Activated T-cell treated with anti-CD3 and anti-CD28 coated beads for 1 hour (primary cell): Measurements from ENCODE around the gene UNC5A.
"Not testable (repeated sequence)": the region's sequence is repeated elsewhere in the genome, so short reads cannot be mapped to it uniquely, and the experiment has no call there.

ENCODE experiments used
- DNase-seq: peaks from one replicate; pipeline ENCODE4 v3.0.0-alpha.2; 2020; ENCODE audit warnings: low read depth

The UNC5A gene

DNA sequence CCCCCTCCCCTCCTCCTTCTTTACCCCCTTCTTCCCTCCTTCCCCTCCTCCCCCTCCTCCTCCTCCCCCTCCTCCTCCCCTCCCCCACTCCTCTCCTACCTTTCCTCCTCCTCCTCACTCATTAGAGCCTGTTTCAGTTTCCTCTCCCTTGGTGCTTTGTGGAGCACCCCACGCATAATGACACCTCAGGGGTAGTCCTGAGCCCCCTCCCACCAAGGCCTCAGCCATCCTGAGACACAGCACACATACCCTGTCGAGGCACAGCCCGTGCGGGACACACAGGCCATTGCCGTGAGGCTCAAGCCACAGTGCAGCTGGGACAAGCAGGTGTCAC, 53.4 kb downstream of the UNC5A start:
- DNase-seq = no peak

DNA sequence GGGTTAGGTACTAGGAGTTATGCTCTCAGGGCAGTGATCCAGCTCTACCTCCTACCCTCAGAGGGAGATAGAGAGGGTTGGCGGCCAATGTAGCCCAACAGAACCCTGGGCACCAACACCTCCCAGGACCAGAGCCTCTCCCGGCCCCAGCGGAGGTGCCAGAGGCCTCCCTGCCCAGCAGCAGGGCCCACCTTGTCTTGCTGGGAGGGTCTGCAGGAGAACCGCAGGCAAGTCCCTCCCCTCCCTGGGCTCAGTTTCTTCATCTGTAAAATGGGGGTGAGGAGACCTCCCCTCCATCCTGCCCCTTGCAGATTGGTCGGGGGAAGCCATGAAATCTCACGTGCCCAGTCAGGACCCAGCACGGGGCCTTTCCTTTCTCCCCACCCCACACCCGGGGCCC, 54.4 kb downstream of the UNC5A start:
- DNase-seq = no peak

DNA sequence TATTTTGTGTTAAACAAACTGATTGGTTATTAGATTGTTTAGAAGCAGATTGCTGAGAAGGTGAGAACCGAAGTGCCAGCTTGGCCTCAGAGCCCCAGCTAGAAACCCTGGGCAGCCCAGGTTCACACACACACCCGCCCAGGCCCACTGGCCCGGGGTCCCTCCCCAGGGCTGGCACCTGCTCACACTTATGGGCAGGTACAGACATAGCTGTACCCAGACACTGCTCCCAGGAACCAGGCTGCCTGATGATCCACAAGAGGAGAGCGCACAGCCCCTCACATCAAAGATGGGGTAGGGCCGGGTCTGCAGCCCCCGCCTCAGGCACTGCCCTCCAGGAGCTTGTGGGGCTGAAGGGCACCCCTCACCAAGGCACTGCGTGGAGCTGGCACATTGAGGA, 55.6 kb downstream of the UNC5A start:
- no peak for DNase-seq

DNA sequence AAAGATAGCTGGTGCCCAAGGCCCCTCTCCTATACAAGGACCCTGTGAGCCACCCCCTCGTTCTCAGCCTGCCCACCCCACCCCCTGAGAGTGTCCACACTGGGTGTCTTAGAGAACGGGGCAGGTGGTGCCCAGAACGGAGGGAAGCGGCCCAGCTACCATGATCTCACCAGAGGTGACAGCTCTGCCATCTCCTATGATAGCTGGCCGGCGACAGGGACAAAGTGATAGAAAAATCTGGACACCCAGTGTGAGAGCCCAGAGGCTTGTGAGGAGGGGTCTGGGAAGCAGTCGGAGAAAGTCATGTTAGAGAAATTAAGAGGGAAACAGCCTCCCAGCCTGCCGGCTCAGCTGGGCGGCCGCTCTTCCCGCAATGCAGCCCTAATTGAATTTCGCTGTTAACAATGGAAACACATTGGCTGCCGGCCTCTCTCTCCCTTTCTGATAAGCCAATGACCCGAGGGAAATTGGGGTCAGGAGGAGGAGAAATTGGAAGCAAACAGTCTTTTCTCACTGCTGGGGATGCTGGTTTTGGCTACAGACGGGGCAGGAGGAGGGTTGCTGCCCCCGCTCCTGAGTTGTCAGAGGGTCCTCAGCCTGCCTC, 56.5 kb downstream of the UNC5A start:
- DNase-seq = no peak

- no peak for DNase-seq
Measured at GRCh38 chr5:176868126-176868525, 57.8 kb downstream of the UNC5A start.

DNA sequence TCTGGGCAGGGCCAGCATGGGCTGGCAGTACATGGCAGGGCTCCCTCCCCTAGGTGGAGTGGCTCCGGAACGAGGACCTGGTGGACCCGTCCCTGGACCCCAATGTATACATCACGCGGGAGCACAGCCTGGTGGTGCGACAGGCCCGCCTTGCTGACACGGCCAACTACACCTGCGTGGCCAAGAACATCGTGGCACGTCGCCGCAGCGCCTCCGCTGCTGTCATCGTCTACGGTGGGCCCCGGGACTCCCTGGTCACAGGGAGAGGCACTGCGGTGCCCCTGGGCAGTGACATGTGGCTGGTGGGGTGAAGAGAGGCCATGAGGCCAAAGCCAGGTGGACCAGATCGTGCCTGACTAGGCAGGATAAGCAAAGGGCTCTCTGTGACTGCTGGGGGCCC, 58.4 kb downstream of the UNC5A start:
- no peak for DNase-seq

DNA sequence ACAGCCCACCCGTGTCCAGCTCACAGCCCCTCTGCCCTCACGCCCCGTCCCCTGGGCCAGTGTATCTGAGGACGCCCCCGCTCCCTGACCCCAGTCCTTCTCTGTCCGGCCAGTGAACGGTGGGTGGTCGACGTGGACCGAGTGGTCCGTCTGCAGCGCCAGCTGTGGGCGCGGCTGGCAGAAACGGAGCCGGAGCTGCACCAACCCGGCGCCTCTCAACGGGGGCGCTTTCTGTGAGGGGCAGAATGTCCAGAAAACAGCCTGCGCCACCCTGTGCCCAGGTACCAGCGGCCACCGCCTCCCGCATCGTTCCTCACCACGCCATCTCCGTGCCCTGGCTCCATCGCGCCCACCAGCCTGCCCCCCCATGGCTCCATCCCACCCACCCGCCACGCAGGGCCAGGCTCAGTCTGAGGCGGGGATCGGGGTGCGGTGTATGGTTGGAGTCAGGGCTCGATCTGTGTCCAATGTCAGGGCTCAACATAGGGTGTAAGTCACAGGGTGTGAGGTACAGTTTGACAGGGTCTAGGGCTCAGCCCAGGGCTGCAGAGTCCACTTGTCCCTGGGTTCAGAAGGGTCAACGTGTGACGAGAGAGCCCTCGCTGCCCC, 59.2 kb downstream of the UNC5A start:
- no peak for DNase-seq

- DNase-seq = no peak
Measured at GRCh38 chr5:176870110-176870591, 59.8 kb downstream of the UNC5A start.

- DNase-seq = not testable (repeated sequence)
Measured at GRCh38 chr5:176870644-176871043, 60.3 kb downstream of the UNC5A start.

GRCh38 chr5:176872586-176872985, 62.2 kb downstream of the UNC5A start:
- DNase-seq = not testable (repeated sequence)

GRCh38 chr5:176873011-176873410, 62.7 kb downstream of the UNC5A start:
- DNase-seq = not testable (repeated sequence)

DNA sequence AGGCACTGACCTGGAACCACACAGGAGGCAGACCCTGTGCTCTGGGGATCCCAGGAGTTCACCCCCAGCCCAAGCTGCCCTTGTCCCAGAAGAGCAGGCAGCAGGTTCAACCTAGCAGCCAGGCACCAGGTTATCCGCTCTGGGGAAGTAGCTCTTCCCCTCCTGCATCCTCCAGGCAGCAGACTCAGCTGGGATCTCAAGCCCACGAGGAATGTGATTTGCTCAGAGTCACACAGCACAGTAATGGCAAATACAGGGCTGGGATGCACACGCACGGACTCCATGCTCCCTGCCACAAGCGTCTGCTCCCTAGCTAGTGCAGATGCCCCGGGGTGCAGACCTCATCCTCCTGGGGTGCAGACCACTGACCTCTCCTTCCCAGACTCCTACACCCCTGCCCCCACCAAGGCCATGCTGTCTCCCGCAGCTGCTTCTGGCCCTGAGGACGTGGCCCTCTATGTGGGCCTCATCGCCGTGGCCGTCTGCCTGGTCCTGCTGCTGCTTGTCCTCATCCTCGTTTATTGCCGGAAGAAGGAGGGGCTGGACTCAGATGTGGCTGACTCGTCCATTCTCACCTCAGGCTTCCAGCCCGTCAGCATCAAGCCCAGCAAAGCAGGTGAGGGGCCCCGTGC, 63.3 kb downstream of the UNC5A start:
- DNase-seq = no peak

- DNase-seq = no peak
Measured at GRCh38 chr5:176874198-176874780, 63.9 kb downstream of the UNC5A start.

DNA sequence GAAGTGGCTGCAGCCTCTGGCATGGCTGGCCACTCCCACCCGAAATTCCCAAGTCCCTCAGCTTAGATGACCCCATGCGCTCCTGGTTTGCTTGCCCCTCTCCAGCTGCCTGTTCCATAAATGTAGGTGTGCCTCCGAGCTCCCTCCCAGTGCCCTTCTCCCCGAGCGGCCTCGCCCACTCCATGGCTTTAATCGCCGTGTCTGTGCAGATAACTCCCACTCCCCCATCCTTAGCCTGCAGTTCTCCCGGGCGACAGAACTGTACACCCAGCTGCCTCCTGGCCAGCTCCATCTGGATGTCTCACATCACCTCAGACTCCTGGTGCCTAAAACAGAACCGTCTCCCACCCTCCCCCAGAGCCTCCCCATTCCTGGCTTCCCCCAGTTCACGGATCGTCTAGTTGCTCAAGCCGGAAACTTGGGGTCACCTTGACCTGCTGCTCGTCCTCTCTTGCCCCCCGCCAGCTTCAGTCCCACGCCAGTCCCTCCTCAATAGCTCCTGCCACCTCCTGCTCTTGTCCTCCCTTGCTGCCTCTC, 64.7 kb downstream of the UNC5A start:
- no peak for DNase-seq

DNA sequence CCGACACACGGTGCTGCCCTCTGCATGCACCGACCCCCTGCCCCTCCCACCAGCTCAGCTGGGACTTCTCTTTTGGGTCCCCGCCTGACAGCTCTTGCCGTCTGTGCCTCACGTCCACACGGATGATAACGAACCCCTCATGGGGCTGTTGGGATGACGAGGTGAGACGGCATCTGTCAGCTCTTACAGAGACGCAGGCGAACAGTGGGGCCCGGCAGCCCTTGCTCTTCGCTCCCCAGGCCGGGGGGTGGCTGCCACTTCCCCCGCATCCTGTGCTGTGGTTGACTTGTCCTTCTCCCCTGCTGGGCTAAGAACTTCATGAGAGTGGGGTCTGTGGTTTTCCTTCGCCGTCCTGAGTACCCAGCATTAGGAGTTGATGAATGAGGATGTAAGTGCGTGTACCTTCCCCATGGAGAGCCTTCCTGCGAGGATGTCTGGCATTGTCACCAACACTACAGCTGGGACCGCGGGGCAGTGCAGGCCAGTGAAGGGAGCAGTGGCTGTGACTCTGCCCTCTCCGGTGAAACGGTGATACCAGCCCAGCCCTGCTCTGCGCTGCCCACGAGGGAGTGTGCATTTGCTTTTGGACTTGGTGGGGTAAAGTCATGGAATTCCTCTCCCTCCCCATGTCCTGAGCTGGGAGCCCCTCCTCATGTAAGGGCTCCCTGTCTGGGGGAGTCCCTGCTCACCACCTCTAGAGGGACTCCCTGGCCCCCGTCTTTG, 65.6 kb downstream of the UNC5A start:
- no peak for DNase-seq

DNA sequence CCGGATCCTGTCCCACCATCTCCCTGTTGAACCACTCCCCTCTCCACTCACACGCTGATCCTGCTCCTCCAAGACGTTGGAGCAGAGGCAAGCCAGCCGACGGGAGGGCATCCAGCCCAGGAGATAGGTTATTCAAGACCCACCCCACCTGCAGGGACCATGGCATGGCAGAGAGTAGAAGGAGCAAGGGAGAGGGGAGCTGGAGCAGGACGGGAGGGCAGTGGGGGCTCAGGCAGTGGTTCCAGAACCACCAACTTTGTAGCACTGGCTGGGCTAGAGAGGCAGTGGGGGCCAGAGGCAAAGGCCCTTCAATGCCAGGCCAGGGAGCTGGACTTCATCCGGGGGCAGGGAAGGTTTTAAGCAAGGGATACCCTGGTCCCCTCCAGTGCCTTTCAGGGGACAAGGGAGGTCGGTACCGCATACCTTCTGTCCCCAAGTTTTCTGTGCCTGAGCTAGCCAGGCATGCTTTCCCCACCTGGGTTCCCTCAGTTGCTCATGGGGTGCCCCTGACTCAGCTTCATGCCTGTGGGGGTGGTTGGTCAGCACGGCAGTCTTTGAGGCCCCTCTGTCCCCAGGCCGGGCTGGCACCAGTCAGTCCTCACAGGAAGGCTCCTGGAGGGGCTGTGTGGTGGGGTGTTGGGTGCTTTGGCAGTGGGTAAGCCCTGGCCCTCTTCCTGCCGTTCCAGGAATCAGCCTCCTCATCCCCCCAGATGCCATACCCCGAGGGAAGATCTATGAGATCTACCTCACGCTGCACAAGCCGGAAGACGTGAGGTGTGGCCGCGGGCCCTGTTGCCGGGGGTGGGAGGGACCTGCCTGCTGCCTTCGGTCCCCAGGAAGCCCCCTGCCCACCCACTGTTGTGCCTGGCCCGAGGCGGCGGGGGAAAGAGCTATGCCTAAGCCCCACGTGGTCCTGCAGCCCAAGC, 66.4 kb downstream of the UNC5A start:
- no peak for DNase-seq

DNA sequence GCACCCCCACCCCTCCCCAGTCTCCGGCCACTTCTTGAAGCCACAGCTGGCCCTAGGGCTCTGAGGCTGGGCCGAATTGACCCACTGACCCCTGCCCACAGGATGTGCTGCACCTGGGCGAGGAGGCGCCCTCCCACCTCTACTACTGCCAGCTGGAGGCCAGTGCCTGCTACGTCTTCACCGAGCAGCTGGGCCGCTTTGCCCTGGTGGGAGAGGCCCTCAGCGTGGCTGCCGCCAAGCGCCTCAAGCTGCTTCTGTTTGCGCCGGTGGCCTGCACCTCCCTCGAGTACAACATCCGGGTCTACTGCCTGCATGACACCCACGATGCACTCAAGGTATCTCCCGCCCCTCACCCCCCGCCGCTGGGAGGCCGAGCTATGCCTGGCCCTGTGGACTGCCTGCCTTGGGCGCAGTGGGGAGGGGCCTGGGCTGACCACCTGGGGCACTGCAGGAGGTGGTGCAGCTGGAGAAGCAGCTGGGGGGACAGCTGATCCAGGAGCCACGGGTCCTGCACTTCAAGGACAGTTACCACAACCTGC, 67.5 kb downstream of the UNC5A start:
- no peak for DNase-seq

- DNase-seq = no peak
Measured at GRCh38 chr5:176878463-176878862, 68.1 kb downstream of the UNC5A start.

GRCh38 chr5:176878906-176879662, 68.7 kb downstream of the UNC5A start:
- no peak for DNase-seq

DNA sequence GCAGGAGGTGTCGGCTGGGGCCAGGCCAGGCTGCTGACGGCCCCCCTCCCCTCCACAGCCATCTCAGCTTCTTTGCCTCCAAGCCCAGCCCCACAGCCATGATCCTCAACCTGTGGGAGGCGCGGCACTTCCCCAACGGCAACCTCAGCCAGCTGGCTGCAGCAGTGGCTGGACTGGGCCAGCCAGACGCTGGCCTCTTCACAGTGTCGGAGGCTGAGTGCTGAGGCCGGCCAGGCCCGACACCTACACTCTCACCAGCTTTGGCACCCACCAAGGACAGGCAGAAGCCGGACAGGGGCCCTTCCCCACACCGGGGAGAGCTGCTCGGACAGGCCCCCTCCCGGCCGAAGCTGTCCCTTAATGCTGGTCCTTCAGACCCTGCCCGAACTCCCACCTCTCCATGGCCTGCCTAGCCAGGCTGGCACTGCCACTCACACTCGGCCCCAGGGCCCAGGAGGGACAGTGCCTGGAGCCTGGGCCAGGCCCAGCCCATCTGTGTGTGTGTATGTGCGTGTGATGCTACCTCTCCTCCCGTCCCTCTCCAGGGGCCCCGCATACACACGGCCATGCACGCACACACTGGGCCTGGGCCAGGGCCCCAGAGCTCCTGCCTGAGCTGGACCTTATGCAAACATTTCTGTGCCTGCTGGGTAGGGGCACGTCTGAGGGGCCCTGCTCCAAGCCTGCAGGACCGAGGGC, 69.5 kb downstream of the UNC5A start:
- DNase-seq = no peak
